Astrocyte (in vitro differentiated cells and primary cell): Measurements from ENCODE around the gene MATCAP1. TPM values are rescaled to one million over a fixed set of nuclear protein-coding genes. Genes with fewer than 3 reads are reported as not detected.

Experiments
- DNase-seq: peaks from one replicate; pipeline ENCODE4 v3.0.0-alpha.2; 2010; ENCODE audit warnings: low read depth
- FAIRE-seq: peaks from 2 replicates; lab custom pipeline; 2011; peaks lifted over from hg19 to GRCh38; lab: Jason Lieb, UNC
- H2AFZ ChIP-seq: 2 replicates; pipeline ENCODE4 v1.6.0; 2012; ENCODE audit warnings: low read depth, low read length, inconsistent platforms
- H3K27ac ChIP-seq: 2 replicates; pipeline ENCODE4 v1.5.1; 2011; ENCODE audit warnings: low read depth, low read length, inconsistent platforms
- H3K27me3 ChIP-seq: 2 replicates; pipeline ENCODE4 v1.6.0; 2011; ENCODE audit warnings: low read length, inconsistent platforms; ENCODE audit not compliant: insufficient read depth
- H3K36me3 ChIP-seq: 2 replicates; pipeline ENCODE4 v1.5.1; 2011; ENCODE audit warnings: low read length, inconsistent platforms; ENCODE audit not compliant: insufficient read depth
- H3K4me1 ChIP-seq: 2 replicates; pipeline ENCODE4 v1.5.1; 2011; ENCODE audit warnings: low read length, inconsistent platforms; ENCODE audit not compliant: insufficient read depth
- H3K4me2 ChIP-seq: 2 replicates; pipeline ENCODE4 v1.6.0; 2012; ENCODE audit warnings: low read length, inconsistent platforms
- H3K4me3 ChIP-seq: 2 replicates; pipeline ENCODE4 v1.5.1; 2011; ENCODE audit warnings: low read depth, mild to moderate bottlenecking, low read length, inconsistent platforms; ENCODE audit not compliant: insufficient read depth
- H3K79me2 ChIP-seq: 2 replicates; pipeline ENCODE4 v1.6.0; 2012; ENCODE audit warnings: mild to moderate bottlenecking, low read length, inconsistent platforms; ENCODE audit not compliant: insufficient read depth
- H3K9ac ChIP-seq: 2 replicates; pipeline ENCODE4 v1.6.0; 2012; ENCODE audit warnings: mild to moderate bottlenecking, low read length, inconsistent platforms
- H3K9me3 ChIP-seq: 2 replicates; pipeline ENCODE4 v1.5.1; 2012; ENCODE audit warnings: low read depth, mild to moderate bottlenecking, low read length, inconsistent platforms; ENCODE audit not compliant: insufficient read depth
- H4K20me1 ChIP-seq: 2 replicates; pipeline ENCODE4 v1.6.0; 2012; ENCODE audit warnings: low read length, inconsistent platforms; ENCODE audit not compliant: insufficient read depth
- H3K27ac Mint-ChIP-seq: one replicate; pipeline ENCODE4 v1.8.0; 2021; ENCODE audit warnings: mild to moderate bottlenecking, mixed read lengths; ENCODE audit not compliant: unreplicated experiment
- H3K27me3 Mint-ChIP-seq: one replicate; pipeline ENCODE4 v1.8.0; 2021; ENCODE audit warnings: low read depth, mixed read lengths; ENCODE audit not compliant: unreplicated experiment
- H3K36me3 Mint-ChIP-seq: one replicate; pipeline ENCODE4 v1.8.0; 2021; ENCODE audit warnings: low read depth, mixed read lengths; ENCODE audit not compliant: unreplicated experiment
- H3K4me1 Mint-ChIP-seq: one replicate; pipeline ENCODE4 v1.8.0; 2021; ENCODE audit warnings: low read depth, mixed read lengths; ENCODE audit not compliant: unreplicated experiment
- H3K4me3 Mint-ChIP-seq: one replicate; pipeline ENCODE4 v1.8.0; 2021; ENCODE audit warnings: mild to moderate bottlenecking, moderate library complexity, mixed read lengths; ENCODE audit not compliant: unreplicated experiment
- H3K9me3 Mint-ChIP-seq: one replicate; pipeline ENCODE4 v1.8.0; 2021; ENCODE audit warnings: mild to moderate bottlenecking, mixed read lengths; ENCODE audit not compliant: unreplicated experiment
- EZH2 ChIP-seq: IDR thresholded peaks from 2 replicates; pipeline ENCODE4 v1.6.1; 2012; ENCODE audit warnings: mild to moderate bottlenecking, low read length, inconsistent platforms; ENCODE audit not compliant: insufficient read depth
- total RNA-seq: library from RNA; stranded (reverse); gene quantifications from 2 replicates; pipeline ENCODE4 v1.2.1, GENCODE V29; 2021
- TF ChIP-seq, protein P1 (sequence below): IDR thresholded peaks from 2 replicates; pipeline ENCODE4 v1.5.1; 2011; ENCODE audit warnings: low read depth, mild to moderate bottlenecking, inconsistent platforms, low read length, moderate library complexity; ENCODE audit not compliant: insufficient read depth

The MATCAP1 gene
- total RNA-seq, 1 donor from 2014 or later: 26.1 TPM

GRCh38 chr16:67188798-67189197, 5.0 kb upstream of the MATCAP1 start:
- Mint-ChIP-seq H3K27ac (no peak overlapping the region), H3K4me1 (peaks cover 27% of the 10 kb centered on the region), H3K36me3 (peaks cover 3% of the 10 kb centered on the region), H3K9me3 (no peaks in the 10 kb centered on the region), H3K4me3 (no peak overlapping the region), H3K27me3 (no peaks in the 10 kb centered on the region)
- H3K79me2 ChIP-seq: peaks cover 18% of the 10 kb centered on the region
- TF ChIP-seq, protein P1, sequence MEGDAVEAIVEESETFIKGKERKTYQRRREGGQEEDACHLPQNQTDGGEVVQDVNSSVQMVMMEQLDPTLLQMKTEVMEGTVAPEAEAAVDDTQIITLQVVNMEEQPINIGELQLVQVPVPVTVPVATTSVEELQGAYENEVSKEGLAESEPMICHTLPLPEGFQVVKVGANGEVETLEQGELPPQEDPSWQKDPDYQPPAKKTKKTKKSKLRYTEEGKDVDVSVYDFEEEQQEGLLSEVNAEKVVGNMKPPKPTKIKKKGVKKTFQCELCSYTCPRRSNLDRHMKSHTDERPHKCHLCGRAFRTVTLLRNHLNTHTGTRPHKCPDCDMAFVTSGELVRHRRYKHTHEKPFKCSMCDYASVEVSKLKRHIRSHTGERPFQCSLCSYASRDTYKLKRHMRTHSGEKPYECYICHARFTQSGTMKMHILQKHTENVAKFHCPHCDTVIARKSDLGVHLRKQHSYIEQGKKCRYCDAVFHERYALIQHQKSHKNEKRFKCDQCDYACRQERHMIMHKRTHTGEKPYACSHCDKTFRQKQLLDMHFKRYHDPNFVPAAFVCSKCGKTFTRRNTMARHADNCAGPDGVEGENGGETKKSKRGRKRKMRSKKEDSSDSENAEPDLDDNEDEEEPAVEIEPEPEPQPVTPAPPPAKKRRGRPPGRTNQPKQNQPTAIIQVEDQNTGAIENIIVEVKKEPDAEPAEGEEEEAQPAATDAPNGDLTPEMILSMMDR: no peak
- TF ChIP-seq EZH2: no peak
- peaks cover 1% of the 10 kb centered on the region for H3K36me3 ChIP-seq
- peaks cover 34% of the 10 kb centered on the region for H4K20me1 ChIP-seq
- no peak overlapping the region for H3K27ac ChIP-seq
- H3K4me2 ChIP-seq: no peak overlapping the region
- DNase-seq (no peak), FAIRE-seq (no peak)
- H3K9me3 ChIP-seq: no peaks in the 10 kb centered on the region
- no peaks in the 10 kb centered on the region for H3K27me3 ChIP-seq
- no peak overlapping the region for H3K4me3 ChIP-seq
- no peak overlapping the region for H3K9ac ChIP-seq
- peaks cover 21% of the 10 kb centered on the region for H3K4me1 ChIP-seq
- no peak overlapping the region for H2AFZ ChIP-seq

DNA sequence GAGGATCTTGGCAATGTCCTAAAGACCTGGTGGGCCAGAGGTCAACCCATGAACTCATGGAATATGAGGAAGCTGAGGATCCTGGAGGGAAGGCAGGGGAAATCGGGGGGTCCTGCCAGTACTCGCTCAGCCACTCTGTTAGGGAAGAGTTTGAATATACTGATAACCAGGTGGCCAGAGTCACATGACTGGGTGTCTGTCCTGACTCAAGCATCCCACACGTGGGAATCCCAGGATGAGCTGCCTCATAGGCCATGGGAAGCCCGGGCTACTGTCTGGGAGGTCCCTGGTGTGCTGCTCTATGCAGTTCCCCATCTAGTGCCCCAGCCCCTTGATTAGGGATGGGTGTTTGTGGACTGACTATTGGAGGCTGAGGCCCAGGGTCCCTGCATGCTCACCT, 4.6 kb upstream of the MATCAP1 start:
- peaks cover 22% of the 10 kb centered on the region for H3K4me1 Mint-ChIP-seq
- Histone ChIP-seq H3K4me1 (peaks cover 18% of the 10 kb centered on the region), H2AFZ (no peak overlapping the region), H3K79me2 (peaks cover 14% of the 10 kb centered on the region), H4K20me1 (peaks cover 30% of the 10 kb centered on the region), H3K9ac (no peak overlapping the region), H3K4me2 (no peak overlapping the region), H3K36me3 (no peaks in the 10 kb centered on the region), H3K27ac (no peak overlapping the region), H3K4me3 (no peak overlapping the region), H3K27me3 (no peaks in the 10 kb centered on the region), H3K9me3 (no peaks in the 10 kb centered on the region)
- TF ChIP-seq, protein P1: no peak
- no peak for TF ChIP-seq EZH2
- no peaks in the 10 kb centered on the region for H3K36me3 Mint-ChIP-seq
- FAIRE-seq (no peak), DNase-seq (no peak)
- H3K4me3 Mint-ChIP-seq: peak overlapping the region; percentile 71
- H3K9me3 Mint-ChIP-seq: no peaks in the 10 kb centered on the region
- H3K27me3 Mint-ChIP-seq: no peaks in the 10 kb centered on the region
- H3K27ac Mint-ChIP-seq: no peak overlapping the region

GRCh38 chr16:67187175-67187890, 3.6 kb upstream of the MATCAP1 start:
- H3K4me1 Mint-ChIP-seq: peaks cover 15% of the 10 kb centered on the region
- no peaks in the 10 kb centered on the region for H3K36me3 Mint-ChIP-seq
- Histone ChIP-seq H3K4me3 (no peak overlapping the region), H3K36me3 (no peaks in the 10 kb centered on the region), H3K4me1 (peaks cover 21% of the 10 kb centered on the region), H3K27ac (no peak overlapping the region), H3K9ac (no peak overlapping the region), H3K27me3 (no peaks in the 10 kb centered on the region), H3K79me2 (peaks cover 14% of the 10 kb centered on the region), H3K4me2 (no peak overlapping the region), H3K9me3 (no peaks in the 10 kb centered on the region), H2AFZ (no peak overlapping the region), H4K20me1 (peaks cover 22% of the 10 kb centered on the region)
- no peaks in the 10 kb centered on the region for H3K9me3 Mint-ChIP-seq
- FAIRE-seq: no peak
- H3K4me3 Mint-ChIP-seq: no peak overlapping the region
- no peak overlapping the region for H3K27ac Mint-ChIP-seq
- DNase-seq: no peak
- H3K27me3 Mint-ChIP-seq: no peaks in the 10 kb centered on the region
- no peak for TF ChIP-seq EZH2
- TF ChIP-seq, protein P1: no peak
